ENCODE results near the gene TACC3.

DNA sequence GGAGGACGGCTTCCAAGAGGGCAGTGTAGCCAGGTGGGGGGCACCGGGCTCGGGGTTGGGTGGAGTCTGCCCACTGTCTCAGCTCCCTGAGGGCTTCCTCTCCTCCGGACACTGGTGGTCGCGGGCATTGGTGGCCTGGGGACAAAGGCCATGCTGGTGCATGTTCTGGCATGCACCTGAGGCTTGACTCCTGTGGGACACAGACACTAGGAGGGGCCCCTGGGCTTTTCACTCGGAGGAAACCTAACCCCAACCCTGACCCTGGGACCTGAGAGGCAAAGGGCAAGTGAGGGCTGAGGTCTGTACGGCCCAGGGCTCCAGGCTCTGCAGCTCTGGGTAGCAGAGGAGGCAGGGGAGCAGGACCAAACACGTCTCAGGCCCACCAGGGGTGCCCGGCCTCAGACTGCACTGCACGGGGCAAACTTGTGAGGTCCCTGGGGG, 49.5 kb downstream of the TACC3 start:
- TF ChIP-seq EZH2 (IDR thresholded peaks at IDR 0.05; ENCODE audit: insufficient read depth, poor library complexity, severe bottlenecking) (no peak), EZH2phosphoT487 (IDR thresholded peaks at IDR 0.05; ENCODE audit: insufficient read depth, low read depth) (no peak)

Data from GM23248 (cell line).